NK-92 treated with Interleukin-12 subunit alpha and Interleukin-12 subunit beta, amount 100 ng/mL, for 24 hours (cell line): ENCODE results near the gene TMEM259.
A peak's percentile ranks its signal among the peaks of the same experiment; 100 is the strongest.

Experiments used
- DNase-seq: peaks from one replicate; lab custom pipeline; 2025; lab: John Stamatoyannopoulos, UW

The TMEM259 gene

GRCh38 chr19:1055028-1055425 lies 34.1 kb upstream of the TMEM259 start:
- DNase-seq: no peak

GRCh38 chr19:1054102-1055027 lies 33.4 kb upstream of the TMEM259 start:
- DNase-seq: no peak

- DNase-seq: no peak
These were observed 32.5 kb upstream of the TMEM259 start for GRCh38 chr19:1053176-1054101.

- DNase-seq: no peak
These were observed 31.5 kb upstream of the TMEM259 start for GRCh38 chr19:1052349-1052975.

- DNase-seq: no peak
These were observed 30.9 kb upstream of the TMEM259 start for GRCh38 chr19:1051791-1052190.

- DNase-seq: no peak
These were observed 30.3 kb upstream of the TMEM259 start for GRCh38 chr19:1050989-1051788.

GRCh38 chr19:1049800-1050199 lies 28.9 kb upstream of the TMEM259 start:
- no peak for DNase-seq

- no peak for DNase-seq
These were observed 28.2 kb upstream of the TMEM259 start for GRCh38 chr19:1049106-1049505.

- no peak for DNase-seq
These were observed 26.8 kb upstream of the TMEM259 start for GRCh38 chr19:1047696-1048147.

- DNase-seq: no peak
These were observed 26.1 kb upstream of the TMEM259 start for GRCh38 chr19:1046836-1047695.

- DNase-seq: no peak
These were observed 25.2 kb upstream of the TMEM259 start for GRCh38 chr19:1046117-1046626.

- peak; percentile 47 for DNase-seq
These were observed 24.3 kb upstream of the TMEM259 start for GRCh38 chr19:1045247-1045603.

GRCh38 chr19:1042689-1043511 lies 22.0 kb upstream of the TMEM259 start:
- no peak for DNase-seq

- no peak for DNase-seq
These were observed 21.1 kb upstream of the TMEM259 start for GRCh38 chr19:1041835-1042685.

GRCh38 chr19:1041272-1041834 lies 20.4 kb upstream of the TMEM259 start:
- no peak for DNase-seq

GRCh38 chr19:1040476-1041271 lies 19.8 kb upstream of the TMEM259 start:
- peak; percentile 52 for DNase-seq
